HepG2 (cell line): ENCODE data around the gene IRF6. TPM values are rescaled to one million over a fixed set of nuclear protein-coding genes. Genes with fewer than 3 reads are reported as not detected.

ENCODE experiments used
- ADNP ChIP-seq: sonication (generic); formaldehyde crosslinking; IDR thresholded peaks from 2 replicates; pipeline ENCODE4 v1.4.0; 2020; ENCODE audit warnings: missing genetic modification reagents
- CC2D1A ChIP-seq: sonication (generic); formaldehyde crosslinking; IDR thresholded peaks from 2 replicates; pipeline ENCODE4 v1.8.1; 2023; ENCODE audit warnings: mild to moderate bottlenecking, missing genetic modification reagents
- FOXK1 ChIP-seq: sonication (generic); formaldehyde crosslinking; IDR thresholded peaks from 2 replicates; pipeline ENCODE4 v1.4.0; 2020; ENCODE audit warnings: low read depth, missing genetic modification reagents, borderline replicate concordance
- GATA4 ChIP-seq: sonication (generic); IDR thresholded peaks from 2 replicates; pipeline ENCODE4 v1.6.1; 2016; ENCODE audit warnings: antibody characterized with exemption, low read depth, borderline replicate concordance
- GTF2F1 ChIP-seq: fragments of 150-350 bp; IDR thresholded peaks from 2 replicates; pipeline ENCODE4 v1.6.1; 2014; ENCODE audit warnings: low read length
- HDAC2 ChIP-seq: sonication (generic); formaldehyde crosslinking; IDR thresholded peaks from 2 replicates; pipeline ENCODE4 v1.4.0; 2020; ENCODE audit warnings: missing genetic modification reagents
- KDM3A ChIP-seq: IDR thresholded peaks from 2 replicates; pipeline ENCODE4 v1.6.1; 2018; ENCODE audit warnings: low read depth, missing compliant biosample characterization
- KDM5A ChIP-seq: fragments of 200-600 bp; sonication (generic); IDR thresholded peaks from 2 replicates; pipeline ENCODE4 v1.7.0; 2018; ENCODE audit warnings: antibody characterized with exemption, mild to moderate bottlenecking, low read length, borderline replicate concordance
- LCORL ChIP-seq, 2 experiments: fragments of 450-650 bp in 1 of 2; sonication (generic) in 1 of 2; formaldehyde crosslinking in 1 of 2; IDR thresholded peaks; 2 replicates each; pipeline versions ENCODE4 v1.5.0 to v1.6.1; 2017 to 2020; ENCODE audit warnings: antibody characterized with exemption in 1 of 2, missing genetic modification reagents in 1 of 2
- MAZ ChIP-seq, 2 experiments: sonication (generic) in 1 of 2; formaldehyde crosslinking in 1 of 2; IDR thresholded peaks; 2 replicates each; pipeline versions ENCODE4 v1.5.0 to v1.6.1; 2012 to 2020; ENCODE audit warnings: low read depth in 2 of 2, mild to moderate bottlenecking in 2 of 2, borderline replicate concordance in 1 of 2, improper control_type of control experiment in 1 of 2, low read length in 1 of 2, missing genetic modification reagents in 1 of 2, moderate library complexity in 1 of 2
- NAIF1 ChIP-seq: sonication (generic); formaldehyde crosslinking; IDR thresholded peaks from 2 replicates; pipeline ENCODE4 v1.5.0; 2020; ENCODE audit warnings: mild to moderate bottlenecking, missing genetic modification reagents, borderline replicate concordance
- NFRKB ChIP-seq: fragments of 450-650 bp; IDR thresholded peaks from 2 replicates; pipeline ENCODE4 v1.6.1; 2017
- NPAS2 ChIP-seq: sonication (generic); formaldehyde crosslinking; IDR thresholded peaks from 2 replicates; pipeline ENCODE4 v1.8.0; 2022; ENCODE audit warnings: mild to moderate bottlenecking, missing genetic modification reagents, borderline replicate concordance
- PAWR ChIP-seq: sonication (generic); formaldehyde crosslinking; IDR thresholded peaks from 2 replicates; pipeline ENCODE4 v1.4.0; 2020; ENCODE audit warnings: missing genetic modification reagents, mild to moderate bottlenecking, borderline replicate concordance
- RXRA ChIP-seq: sonication (generic); formaldehyde crosslinking; IDR thresholded peaks from 2 replicates; pipeline ENCODE4 v1.5.1; 2020; ENCODE audit warnings: missing genetic modification reagents
- SMYD3 ChIP-seq: sonication (generic); formaldehyde crosslinking; IDR thresholded peaks from 2 replicates; pipeline ENCODE4 v1.8.1; 2023; ENCODE audit warnings: mild to moderate bottlenecking, missing genetic modification reagents
- SRSF1 ChIP-seq: fragments of 200-400 bp; formaldehyde crosslinking; optimal IDR thresholded peaks from 2 replicates; pipeline ENCODE3; 2017; ENCODE audit warnings: mild to moderate bottlenecking, low read depth, low read length, moderate library complexity
- TBL1XR1 ChIP-seq: fragments of 150-350 bp; IDR thresholded peaks from 2 replicates; pipeline ENCODE4 v1.6.1; 2014; ENCODE audit warnings: borderline replicate concordance, low read length; ENCODE audit not compliant: partially characterized antibody
- TCF7 ChIP-seq: sonication (generic); IDR thresholded peaks from 2 replicates; pipeline ENCODE4 v1.6.1; 2016; ENCODE audit warnings: antibody characterized with exemption, low read depth
- TCF7L2 ChIP-seq: IDR thresholded peaks from 2 replicates; pipeline ENCODE4 v1.6.1; 2011; ENCODE audit warnings: mild to moderate bottlenecking, low read depth, low read length, moderate library complexity
- U2AF2 ChIP-seq: fragments of 200-400 bp; formaldehyde crosslinking; IDR thresholded peaks from 2 replicates; pipeline ENCODE4 v1.6.1; 2017; ENCODE audit warnings: low read depth, mild to moderate bottlenecking, low read length
- XBP1 ChIP-seq: sonication (generic); formaldehyde crosslinking; IDR thresholded peaks from 2 replicates; pipeline ENCODE4 v1.5.0; 2020; ENCODE audit warnings: missing genetic modification reagents
- ZFP36 ChIP-seq: fragments of 150-350 bp; IDR thresholded peaks from 2 replicates; pipeline ENCODE4 v1.6.1; 2018; ENCODE audit warnings: borderline replicate concordance, low read length, low read depth; ENCODE audit not compliant: partially characterized antibody
- ZMAT3 ChIP-seq: sonication (generic); formaldehyde crosslinking; conservative IDR thresholded peaks from 2 replicates; pipeline ENCODE4 v1.7.0; 2021; ENCODE audit warnings: missing genetic modification reagents
- ZNF101 ChIP-seq: sonication (generic); formaldehyde crosslinking; IDR thresholded peaks from 2 replicates; pipeline ENCODE4 v1.4.0; 2020; ENCODE audit warnings: mild to moderate bottlenecking, low read depth, missing genetic modification reagents, borderline replicate concordance
- ZNF234 ChIP-seq: sonication (generic); formaldehyde crosslinking; conservative IDR thresholded peaks from 2 replicates; pipeline ENCODE4 v1.5.1; 2020; ENCODE audit warnings: mild to moderate bottlenecking, missing genetic modification reagents
- ZNF282 ChIP-seq: fragments of 450-650 bp; IDR thresholded peaks from 2 replicates; pipeline ENCODE4 v1.6.1; 2018; ENCODE audit not compliant: partially characterized antibody
- ZNF3 ChIP-seq: IDR thresholded peaks from 2 replicates; pipeline ENCODE4 v1.7.0; 2017; ENCODE audit warnings: inconsistent platforms
- ZNF382 ChIP-seq: sonication (generic); formaldehyde crosslinking; IDR thresholded peaks from 2 replicates; pipeline ENCODE4 v1.5.0; 2020; ENCODE audit warnings: missing genetic modification reagents, mild to moderate bottlenecking, borderline replicate concordance
- ZNF530 ChIP-seq: sonication (generic); formaldehyde crosslinking; IDR thresholded peaks from 2 replicates; pipeline ENCODE4 v1.5.0; 2020; ENCODE audit warnings: low read depth, mild to moderate bottlenecking, missing genetic modification reagents
- ZNF747 ChIP-seq: sonication (generic); formaldehyde crosslinking; IDR thresholded peaks from 2 replicates; pipeline ENCODE4 v1.8.1; 2023; ENCODE audit warnings: missing genetic modification reagents, mild to moderate bottlenecking, borderline replicate concordance
- ZNF749 ChIP-seq: sonication (generic); formaldehyde crosslinking; IDR thresholded peaks from 2 replicates; pipeline ENCODE4 v1.8.0; 2022; ENCODE audit warnings: mild to moderate bottlenecking, missing genetic modification reagents, moderate library complexity, borderline replicate concordance
- ZNF772 ChIP-seq: sonication (generic); formaldehyde crosslinking; IDR thresholded peaks from 2 replicates; pipeline ENCODE4 v1.5.0; 2020; ENCODE audit warnings: mild to moderate bottlenecking, missing genetic modification reagents
- ZZZ3 ChIP-seq: sonication (generic); formaldehyde crosslinking; IDR thresholded peaks from 2 replicates; pipeline ENCODE4 v1.4.0; 2020; ENCODE audit warnings: missing genetic modification reagents, mild to moderate bottlenecking, borderline replicate concordance
- polyA plus RNA-seq, 8 experiments: library from polyadenylated mRNA; depleted of rRNA in 3 of 8; stranded (reverse) in 7 of 8; unstranded in 1 of 8; fragments of >200 nt; fragmentation: Illumina TruSeq in 4 of 8; extraction: Trizol in 4 of 8; gene quantifications; 2 replicates each; pipeline versions ENCODE4 v1.2.1 to v1.2.3, GENCODE V29; 2011 to 2016; ENCODE audit warnings: low read depth in 4 of 8, missing spikeins in 1 of 8, mixed read lengths in 1 of 8; ENCODE audit not compliant: insufficient read depth in 1 of 8
- total RNA-seq, 5 experiments: library from RNA; depleted of rRNA; stranded (reverse); fragments of >200 nt; fragmentation: Illumina TruSeq; extraction: Trizol; gene quantifications; 2 replicates each; pipeline ENCODE4 v1.2.3, GENCODE V29; 2016; ENCODE audit warnings: low read depth in 1 of 5

IRF6 gene
- total and polyA plus RNA-seq, 2 of the 13 experiments (the other 11 are each of a cell fraction or from before 2014, with no cell fraction given), result 0.02 TPM; not detected in 1

GRCh38 chr1:209784265-209785169, 21.4 kb downstream of the IRF6 start, which contains the start of gene C1orf74 (continued):
- TF ChIP-seq CC2D1A (no peak), LCORL (IDR thresholded peaks at IDR 0.05) (no peak), LCORL (CRISPR knock-in tag; IDR thresholded peaks at IDR 0.05) (peak; percentile 23; the same call in 1 of the 2 replicates), NPAS2 (CRISPR knock-in tag) (no peak), ZFP36 (no peak), KDM5A (no peak), ZNF747 (CRISPR knock-in tag) (no peak), PAWR (CRISPR knock-in tag) (no peak), ZNF530 (no peak), U2AF2 (no peak), GTF2F1 (no peak), NAIF1 (no peak), KDM3A (CRISPR knock-in tag) (no peak), ZNF772 (peak; percentile 67), XBP1 (CRISPR knock-in tag) (no peak), SRSF1 (peak; percentile 73), ZZZ3 (CRISPR knock-in tag) (no peak), RXRA (peak; percentile 16; the same call in 1 of the 2 replicates), TBL1XR1 (peak; percentile 67), FOXK1 (CRISPR knock-in tag) (peak; percentile 67; the same call in 1 of the 2 replicates), ZNF749 (CRISPR knock-in tag) (no peak), ADNP (no peak), ZNF101 (CRISPR knock-in tag) (no peak), GATA4 (no peak), NFRKB (no peak), ZNF282 (no peak), ZNF234 (CRISPR knock-in tag) (no peak), ZNF382 (CRISPR knock-in tag) (no peak), ZNF3 (no peak), ZMAT3 (CRISPR knock-in tag) (0 out of 2 replicates have a peak, but pooled peaks have one; percentile 66), SMYD3 (CRISPR knock-in tag) (no peak), TCF7 (no peak), TCF7L2 (no peak), MAZ (IDR thresholded peaks at IDR 0.05; ENCODE audit: borderline replicate concordance, low read depth, low read length) (0 out of 2 replicates have a peak, but pooled peaks have one; percentile 40), MAZ (CRISPR knock-in tag; IDR thresholded peaks at IDR 0.05; ENCODE audit: low read depth) (no peak), HDAC2 (CRISPR knock-in tag) (no peak)
